C4-2B (cell line): ENCODE data around the gene SLC49A4.

Experiments
- ZFX ChIP-seq: fragments of 450-650 bp; IDR thresholded peaks from 2 replicates; pipeline ENCODE4 v1.6.1; 2017
- TF ChIP-seq, protein P1 (sequence below): fragments of 450-650 bp; conservative IDR thresholded peaks from 2 replicates; pipeline ENCODE4 v1.5.1; 2017; ENCODE audit warnings: mild to moderate bottlenecking

DNA sequence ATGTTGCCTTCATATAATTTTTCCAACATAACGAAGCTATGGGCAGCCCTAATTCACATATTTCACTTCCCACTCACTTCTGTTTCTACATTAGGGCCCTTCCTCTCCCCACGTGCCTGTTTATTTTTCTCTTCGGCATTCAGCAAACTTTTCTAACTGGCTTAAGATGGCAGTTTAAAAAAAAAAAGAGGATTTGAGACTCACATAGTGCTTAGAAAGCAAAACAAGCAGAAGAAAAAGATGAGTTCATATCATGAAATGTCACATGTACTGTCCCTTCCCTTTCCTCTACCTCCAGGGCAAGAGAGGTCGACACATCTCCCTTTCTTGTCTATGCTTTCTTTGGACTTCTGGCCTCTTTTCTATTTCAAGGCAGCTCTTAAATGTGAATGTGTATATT is 30.6 kb downstream of the SLC49A4 start:
- no peak for TF ChIP-seq ZFX
- TF ChIP-seq, protein P1, sequence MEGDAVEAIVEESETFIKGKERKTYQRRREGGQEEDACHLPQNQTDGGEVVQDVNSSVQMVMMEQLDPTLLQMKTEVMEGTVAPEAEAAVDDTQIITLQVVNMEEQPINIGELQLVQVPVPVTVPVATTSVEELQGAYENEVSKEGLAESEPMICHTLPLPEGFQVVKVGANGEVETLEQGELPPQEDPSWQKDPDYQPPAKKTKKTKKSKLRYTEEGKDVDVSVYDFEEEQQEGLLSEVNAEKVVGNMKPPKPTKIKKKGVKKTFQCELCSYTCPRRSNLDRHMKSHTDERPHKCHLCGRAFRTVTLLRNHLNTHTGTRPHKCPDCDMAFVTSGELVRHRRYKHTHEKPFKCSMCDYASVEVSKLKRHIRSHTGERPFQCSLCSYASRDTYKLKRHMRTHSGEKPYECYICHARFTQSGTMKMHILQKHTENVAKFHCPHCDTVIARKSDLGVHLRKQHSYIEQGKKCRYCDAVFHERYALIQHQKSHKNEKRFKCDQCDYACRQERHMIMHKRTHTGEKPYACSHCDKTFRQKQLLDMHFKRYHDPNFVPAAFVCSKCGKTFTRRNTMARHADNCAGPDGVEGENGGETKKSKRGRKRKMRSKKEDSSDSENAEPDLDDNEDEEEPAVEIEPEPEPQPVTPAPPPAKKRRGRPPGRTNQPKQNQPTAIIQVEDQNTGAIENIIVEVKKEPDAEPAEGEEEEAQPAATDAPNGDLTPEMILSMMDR, result no peak
